Smooth muscle cell (in vitro differentiated cells): ENCODE measurements around the gene RGS17. TPM values are rescaled to one million over a fixed set of nuclear protein-coding genes. Genes with fewer than 3 reads are reported as not detected.

Source experiments
- DNase-seq: peaks from one replicate; lab custom pipeline; 2025; ENCODE audit not compliant: unreplicated experiment; lab: John Stamatoyannopoulos, UW
- H2AFZ ChIP-seq: fragments of 200-600 bp; sonication (generic); 2 replicates; pipeline ENCODE4 v1.6.0; 2016; ENCODE audit warnings: antibody characterized with exemption, low read depth, mild to moderate bottlenecking
- H3F3A ChIP-seq: fragments of 200-600 bp; sonication (generic); 2 replicates; pipeline ENCODE4 v1.6.0; 2017; ENCODE audit warnings: antibody characterized with exemption, low read depth
- H3K27ac ChIP-seq: fragments of 200-600 bp; sonication (generic); 2 replicates; pipeline ENCODE4 v1.5.1; 2016; ENCODE audit warnings: low read depth, mild to moderate bottlenecking
- H3K27me3 ChIP-seq: fragments of 200-600 bp; sonication (generic); 2 replicates; pipeline ENCODE4 v1.6.1; 2016; ENCODE audit warnings: low read depth, mild to moderate bottlenecking
- H3K36me3 ChIP-seq: fragments of 200-600 bp; sonication (generic); 2 replicates; pipeline ENCODE4 v1.5.1; 2016; ENCODE audit warnings: low read depth
- H3K4me1 ChIP-seq: fragments of 200-600 bp; sonication (generic); 2 replicates; pipeline ENCODE4 v1.5.1; 2016; ENCODE audit warnings: low read depth
- H3K4me2 ChIP-seq: fragments of 200-600 bp; sonication (generic); 2 replicates; pipeline ENCODE4 v1.6.0; 2016; ENCODE audit warnings: mild to moderate bottlenecking
- H3K4me3 ChIP-seq: fragments of 200-600 bp; sonication (generic); 2 replicates; pipeline ENCODE4 v1.5.1; 2016; ENCODE audit warnings: mild to moderate bottlenecking
- H3K79me2 ChIP-seq: fragments of 200-600 bp; sonication (generic); 2 replicates; pipeline ENCODE4 v1.6.0; 2016; ENCODE audit warnings: low read depth, mild to moderate bottlenecking
- H3K9ac ChIP-seq: fragments of 200-600 bp; sonication (generic); 2 replicates; pipeline ENCODE4 v1.6.0; 2016; ENCODE audit warnings: low read depth
- H3K9me3 ChIP-seq: fragments of 200-600 bp; sonication (generic); replicated peaks from 2 replicates; pipeline ENCODE4 v1.5.1; 2016; ENCODE audit warnings: low read depth
- H4K20me1 ChIP-seq: fragments of 200-600 bp; sonication (generic); 2 replicates; pipeline ENCODE4 v1.6.0; 2016; ENCODE audit warnings: low read depth
- WGBS: methylation state at CpG from one replicate; pipeline ENCODE4 v1.1.7; 2016; ENCODE audit warnings: low lambda C conversion rate; 5-methylcytosine and 5-hydroxymethylcytosine counted together
- polyA plus RNA-seq: library from polyadenylated mRNA; unstranded; fragments of >200 nt; fragmentation: Nextera tagmentation; extraction: Ambion mirVana; gene quantifications from 2 replicates; pipeline ENCODE4 v1.2.1, GENCODE V29; 2016
- total RNA-seq: library from RNA; depleted of rRNA; stranded (reverse); fragments of >200 nt; gene quantifications from 2 replicates; pipeline ENCODE4 v1.2.3, GENCODE V29; 2014
- TF ChIP-seq, protein P1 (sequence below): fragments of 200-600 bp; sonication (generic); IDR thresholded peaks from 2 replicates; pipeline ENCODE4 v1.5.1; 2017; ENCODE audit warnings: borderline replicate concordance, mild to moderate bottlenecking, antibody characterized with exemption; ENCODE audit not compliant: insufficient read depth, poor library complexity, severe bottlenecking

RGS17 gene
- total and polyA plus RNA-seq, 2 experiments from 2014 or later, result 1.7 to 2.7 TPM

DNA sequence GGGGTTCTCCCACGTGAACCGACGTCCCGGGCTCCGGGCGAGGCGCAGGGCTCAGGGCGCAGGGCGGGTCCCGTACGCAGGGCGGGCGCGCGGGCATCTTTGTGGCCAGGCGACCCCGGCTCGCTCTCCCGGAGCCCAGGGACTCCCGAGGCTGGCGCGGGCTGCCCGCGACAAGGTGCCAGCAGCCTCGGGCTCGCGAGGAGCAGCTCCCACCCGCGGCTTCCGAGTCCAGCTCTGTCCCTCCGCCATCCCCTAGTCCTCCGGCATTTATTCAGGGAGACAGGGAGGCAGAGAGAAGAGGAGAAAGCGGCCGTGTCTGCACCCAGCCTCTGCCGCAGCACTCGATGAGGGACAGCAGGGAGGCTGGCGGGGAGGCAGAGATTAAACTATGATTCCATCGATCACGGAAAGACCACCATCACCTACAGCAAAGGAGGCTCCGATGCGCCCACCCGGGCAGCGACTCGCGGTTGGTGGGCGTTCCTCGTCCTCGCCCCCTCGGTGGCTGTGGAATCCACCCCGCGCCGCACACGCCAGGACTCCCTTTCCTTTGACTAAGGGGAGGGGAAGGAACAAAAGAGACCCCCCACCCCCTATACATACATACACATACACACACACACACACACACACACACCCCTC is 1.1 kb downstream of the RGS17 start:
- H3K27ac ChIP-seq, result no peak overlapping the region
- no peak for DNase-seq
- H3K79me2 ChIP-seq, result no peaks in the 10 kb centered on the region
- peaks cover 8% of the 10 kb centered on the region for H3K4me1 ChIP-seq
- H3K4me3 ChIP-seq, result peak overlapping the region; percentile 85
- no peaks in the 10 kb centered on the region for H4K20me1 ChIP-seq
- H2AFZ ChIP-seq, result peak overlapping the region; percentile 93
- 2% methylated on average over 46 of the region's 53 CpGs for WGBS
- H3K9me3 ChIP-seq, result no peaks in the 10 kb centered on the region
- H3K9ac ChIP-seq, result no peak overlapping the region
- no peaks in the 10 kb centered on the region for H3F3A ChIP-seq
- peaks cover 43% of the 10 kb centered on the region for H3K27me3 ChIP-seq
- no peaks in the 10 kb centered on the region for H3K36me3 ChIP-seq
- TF ChIP-seq, protein P1, sequence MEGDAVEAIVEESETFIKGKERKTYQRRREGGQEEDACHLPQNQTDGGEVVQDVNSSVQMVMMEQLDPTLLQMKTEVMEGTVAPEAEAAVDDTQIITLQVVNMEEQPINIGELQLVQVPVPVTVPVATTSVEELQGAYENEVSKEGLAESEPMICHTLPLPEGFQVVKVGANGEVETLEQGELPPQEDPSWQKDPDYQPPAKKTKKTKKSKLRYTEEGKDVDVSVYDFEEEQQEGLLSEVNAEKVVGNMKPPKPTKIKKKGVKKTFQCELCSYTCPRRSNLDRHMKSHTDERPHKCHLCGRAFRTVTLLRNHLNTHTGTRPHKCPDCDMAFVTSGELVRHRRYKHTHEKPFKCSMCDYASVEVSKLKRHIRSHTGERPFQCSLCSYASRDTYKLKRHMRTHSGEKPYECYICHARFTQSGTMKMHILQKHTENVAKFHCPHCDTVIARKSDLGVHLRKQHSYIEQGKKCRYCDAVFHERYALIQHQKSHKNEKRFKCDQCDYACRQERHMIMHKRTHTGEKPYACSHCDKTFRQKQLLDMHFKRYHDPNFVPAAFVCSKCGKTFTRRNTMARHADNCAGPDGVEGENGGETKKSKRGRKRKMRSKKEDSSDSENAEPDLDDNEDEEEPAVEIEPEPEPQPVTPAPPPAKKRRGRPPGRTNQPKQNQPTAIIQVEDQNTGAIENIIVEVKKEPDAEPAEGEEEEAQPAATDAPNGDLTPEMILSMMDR, result no peak
- peak overlapping the region; percentile 98 for H3K4me2 ChIP-seq

DNA sequence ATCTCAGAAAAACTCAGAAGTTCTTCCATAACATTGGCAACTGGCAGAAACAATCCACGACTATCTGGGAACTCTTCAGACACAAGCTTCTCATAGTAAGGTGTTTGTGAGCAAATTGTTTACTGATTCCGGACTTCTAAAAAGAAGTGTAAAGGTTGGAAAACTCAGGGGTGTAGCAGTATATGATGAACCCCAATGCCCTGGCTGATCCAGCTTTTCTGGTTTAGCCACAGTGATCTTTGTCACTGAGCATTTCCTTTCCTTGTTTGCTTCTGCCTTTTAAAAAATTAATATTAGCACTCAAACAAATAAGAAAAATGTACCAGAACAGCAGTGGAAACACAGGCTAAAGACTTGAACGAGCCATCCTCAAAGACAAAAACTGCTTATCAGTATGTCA is 4.9 kb downstream of the RGS17 start:
- TF ChIP-seq, protein P1, result no peak
- no peak for DNase-seq
- H4K20me1 ChIP-seq, result no peaks in the 10 kb centered on the region
- H3K4me3 ChIP-seq, result no peak overlapping the region
- no peak overlapping the region for H2AFZ ChIP-seq
- no peaks in the 10 kb centered on the region for H3F3A ChIP-seq
- peaks cover 8% of the 10 kb centered on the region for H3K4me1 ChIP-seq
- H3K27me3 ChIP-seq, result peaks cover 43% of the 10 kb centered on the region
- WGBS, result 90% methylated on average over 3 of the region's 3 CpGs
- H3K36me3 ChIP-seq, result no peaks in the 10 kb centered on the region
- H3K79me2 ChIP-seq, result no peaks in the 10 kb centered on the region
- no peaks in the 10 kb centered on the region for H3K9me3 ChIP-seq
- no peak overlapping the region for H3K27ac ChIP-seq
- no peak overlapping the region for H3K4me2 ChIP-seq
- H3K9ac ChIP-seq, result no peak overlapping the region

DNA sequence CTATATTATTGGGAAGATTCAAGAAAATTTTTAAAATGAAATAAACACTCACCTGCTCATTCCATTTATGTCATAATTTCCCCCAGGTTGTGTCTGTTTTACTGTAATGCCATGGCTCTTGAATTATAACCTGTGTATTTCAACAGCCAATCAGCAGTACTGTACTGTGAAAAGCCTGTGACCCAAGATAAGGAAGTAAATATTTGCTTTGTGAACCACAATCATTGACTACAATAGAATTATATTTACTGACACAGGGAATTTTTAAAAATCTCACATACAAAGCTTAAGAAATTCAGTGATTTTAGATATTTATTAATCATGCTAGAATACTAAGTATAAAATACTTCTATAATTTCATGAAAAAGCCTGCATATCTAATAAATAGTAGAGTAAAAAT is 6.0 kb downstream of the RGS17 start:
- Histone ChIP-seq H3K36me3 (no peaks in the 10 kb centered on the region), H3K27ac (no peak overlapping the region), H3K9me3 (no peaks in the 10 kb centered on the region), H4K20me1 (no peaks in the 10 kb centered on the region), H2AFZ (no peak overlapping the region), H3K4me1 (peaks cover 7% of the 10 kb centered on the region), H3F3A (no peaks in the 10 kb centered on the region), H3K27me3 (peaks cover 35% of the 10 kb centered on the region), H3K4me2 (no peak overlapping the region), H3K4me3 (no peak overlapping the region), H3K79me2 (no peaks in the 10 kb centered on the region), H3K9ac (no peak overlapping the region)
- TF ChIP-seq, protein P1, result no peak
- DNase-seq, result no peak

DNA sequence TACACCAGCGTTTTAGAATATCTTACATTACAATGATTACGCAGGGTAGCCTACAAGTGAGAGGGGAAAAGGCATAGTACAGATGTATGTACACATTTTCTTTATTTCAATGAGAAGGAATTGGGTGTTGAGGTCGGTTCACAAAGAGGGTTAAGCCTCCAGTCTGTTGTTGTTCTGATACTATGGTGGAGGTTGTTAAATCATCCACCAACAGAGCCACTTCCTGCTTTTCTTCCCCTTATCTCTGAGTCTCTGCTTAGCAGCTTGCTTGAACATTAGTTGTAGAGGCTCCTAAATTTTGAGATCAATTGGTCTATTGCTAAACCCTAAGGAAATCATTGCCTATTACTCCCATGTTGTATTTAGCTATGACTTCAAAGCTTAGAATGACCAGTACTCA is 7.3 kb downstream of the RGS17 start:
- Histone ChIP-seq H3F3A (no peaks in the 10 kb centered on the region), H3K36me3 (no peaks in the 10 kb centered on the region)

More for the DNA sequence above, 7.3 kb downstream of the RGS17 start:
- H4K20me1 ChIP-seq, result no peaks in the 10 kb centered on the region
- H3K9me3 ChIP-seq, result no peaks in the 10 kb centered on the region
- no peaks in the 10 kb centered on the region for H3K79me2 ChIP-seq
- H3K4me1 ChIP-seq, result no peaks in the 10 kb centered on the region
- TF ChIP-seq, protein P1, result no peak
- H3K9ac ChIP-seq, result no peak overlapping the region
- no peak overlapping the region for H3K27ac ChIP-seq
- H3K27me3 ChIP-seq, result peaks cover 22% of the 10 kb centered on the region
- H3K4me2 ChIP-seq, result no peak overlapping the region
- WGBS, result 74% methylated on average over 3 of the region's 3 CpGs
- no peak overlapping the region for H2AFZ ChIP-seq
- H3K4me3 ChIP-seq, result no peak overlapping the region
- DNase-seq, result no peak
